Keratinocyte (primary cell): Measurements from ENCODE around the gene SH2D4B. TPM values are rescaled to one million over a fixed set of nuclear protein-coding genes. Genes with fewer than 3 reads are reported as not detected.

Source experiments
- DNase-seq: peaks from one replicate; pipeline ENCODE4 v3.0.0-alpha.2; 2011; ENCODE audit warnings: low read depth, missing footprints, low spot score
- FAIRE-seq: peaks from 2 replicates; lab custom pipeline; 2011; peaks lifted over from hg19 to GRCh38; lab: Jason Lieb, UNC
- H2AFZ ChIP-seq: 2 replicates; pipeline ENCODE4 v1.6.0; 2012; ENCODE audit warnings: low read length, control low read depth, inconsistent platforms; ENCODE audit not compliant: control insufficient read depth
- H3K27ac ChIP-seq: 2 replicates; pipeline ENCODE4 v1.5.1; 2011; ENCODE audit warnings: low read length; ENCODE audit not compliant: control insufficient read depth, insufficient read depth
- H3K27me3 ChIP-seq: 3 replicates; pipeline ENCODE4 v1.6.0; 2011; ENCODE audit warnings: low read length; ENCODE audit not compliant: control insufficient read depth, insufficient read depth; ENCODE audit errors: extremely low read depth
- H3K36me3 ChIP-seq, 2 experiments: 2 replicates in 1 of 2; 3 replicates in 1 of 2; pipeline ENCODE4 v1.5.1; 2011; ENCODE audit warnings: low read length in 2 of 2, mild to moderate bottlenecking in 1 of 2; ENCODE audit not compliant: control insufficient read depth in 2 of 2, insufficient read depth in 2 of 2; ENCODE audit errors: extremely low read depth in 1 of 2
- H3K4me1 ChIP-seq: 3 replicates; pipeline ENCODE4 v1.5.1; 2011; ENCODE audit warnings: low read length; ENCODE audit not compliant: control insufficient read depth, insufficient read depth; ENCODE audit errors: extremely low read depth
- H3K4me2 ChIP-seq: 3 replicates; pipeline ENCODE4 v1.6.0; 2011; ENCODE audit warnings: low read depth, low read length; ENCODE audit not compliant: control insufficient read depth, insufficient read depth; ENCODE audit errors: extremely low read depth
- H3K4me3 ChIP-seq, 3 experiments: fragments of 200-600 bp in 1 of 3; sonication (generic) in 1 of 3; 2 replicates in 2 of 3; 3 replicates in 1 of 3; pipeline ENCODE4 v1.5.1; 2011 to 2016; ENCODE audit warnings: low read length in 3 of 3, mild to moderate bottlenecking in 3 of 3, control low read depth in 2 of 3, inconsistent platforms in 1 of 3, low read depth in 1 of 3, mixed read lengths in 1 of 3, mixed run types in 1 of 3, moderate library complexity in 1 of 3; ENCODE audit not compliant: control insufficient read depth in 2 of 3, insufficient read depth in 2 of 3; ENCODE audit errors: extremely low read depth in 1 of 3
- H3K79me2 ChIP-seq: 2 replicates; pipeline ENCODE4 v1.6.0; 2012; ENCODE audit warnings: low read length; ENCODE audit not compliant: control insufficient read depth, insufficient read depth
- H3K9ac ChIP-seq: 3 replicates; pipeline ENCODE4 v1.6.0; 2011; ENCODE audit warnings: low read length; ENCODE audit not compliant: control insufficient read depth, insufficient read depth; ENCODE audit errors: extremely low read depth
- H3K9me1 ChIP-seq: 3 replicates; pipeline ENCODE4 v1.6.0; 2011; ENCODE audit warnings: low read length; ENCODE audit not compliant: control insufficient read depth, insufficient read depth; ENCODE audit errors: extremely low read depth
- H3K9me3 ChIP-seq: 2 replicates; pipeline ENCODE4 v1.5.1; 2012; ENCODE audit warnings: low read depth, low read length; ENCODE audit not compliant: control insufficient read depth
- H4K20me1 ChIP-seq: 3 replicates; pipeline ENCODE4 v1.6.0; 2011; ENCODE audit warnings: low read length; ENCODE audit not compliant: control insufficient read depth, insufficient read depth; ENCODE audit errors: extremely low read depth
- EZH2 ChIP-seq: IDR thresholded peaks from one replicate; pipeline ENCODE4 v1.6.1; 2012; ENCODE audit warnings: inconsistent platforms, mild to moderate bottlenecking, low read length, moderate library complexity
- dilution Hi-C: fragments of 300-500 bp; cut with MboI; formaldehyde crosslinking; loops from one replicate; pipeline ENCODE4 v1.7.0; 2020; ENCODE audit warnings: low sequenced_read_pairs; ENCODE audit not compliant: extremely low pct_ligation_motif_present
- polyA plus RNA-seq, 5 experiments: library from polyadenylated mRNA; depleted of rRNA in 3 of 5; stranded (reverse) in 3 of 5; stranded (forward) in 1 of 5; unstranded in 1 of 5; fragments of >200 nt; gene quantifications; 1 replicate in 1 of 5; 2 replicates in 3 of 5; 3 replicates in 1 of 5; pipeline versions ENCODE4 v1.2.1 to v1.2.3, GENCODE V29; 2011 to 2012; ENCODE audit warnings: missing spikeins in 2 of 5, low read depth in 1 of 5, low replicate concordance in 1 of 5
- TF ChIP-seq, protein P1 (sequence below), 3 experiments: IDR thresholded peaks in 1 of 3; conservative IDR thresholded peaks in 1 of 3; optimal IDR thresholded peaks in 1 of 3; 2 replicates in 2 of 3; 3 replicates in 1 of 3; pipeline versions ENCODE3 to v1.5.1; 2011; ENCODE audit warnings: low read length in 3 of 3, mild to moderate bottlenecking in 3 of 3, moderate library complexity in 2 of 3, control low read depth in 1 of 3, inconsistent platforms in 1 of 3; ENCODE audit not compliant: insufficient read depth in 2 of 3; ENCODE audit errors: extremely low read depth in 1 of 3

The SH2D4B gene
- polyA plus RNA-seq, 1 donor (not counting 4 experiments of a cell fraction or from before 2014, with no cell fraction given): 0.22 TPM

DNA sequence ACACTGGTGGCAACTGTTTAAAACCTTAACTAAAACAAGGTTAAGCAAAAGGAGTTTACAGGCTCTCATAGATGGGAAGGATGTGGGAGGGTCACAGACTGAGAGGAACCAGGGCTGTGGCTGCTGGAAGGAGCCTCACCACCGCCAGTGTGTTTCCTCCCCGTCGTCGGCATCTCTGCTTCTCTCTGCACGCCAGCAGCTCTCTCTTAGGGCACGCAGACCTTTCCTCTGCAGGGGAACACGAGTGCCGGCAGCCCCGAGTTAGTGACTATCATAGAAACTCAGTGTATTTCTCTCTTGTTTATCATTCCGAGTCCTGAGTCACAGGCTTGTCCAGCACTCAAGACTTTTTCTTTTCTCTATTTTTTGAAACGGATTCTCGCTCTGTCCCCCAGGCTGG is 8.1 kb upstream of the SH2D4B start:
- Histone ChIP-seq H3K4me3 (no peak overlapping the region), H3K27me3 (no peaks in the 10 kb centered on the region), H3K4me2 (no peak overlapping the region), H4K20me1 (no peaks in the 10 kb centered on the region), H3K4me1 (peaks cover 3% of the 10 kb centered on the region), H3K36me3 (no peaks in the 10 kb centered on the region), H3K9me1 (no peaks in the 10 kb centered on the region), H3K9me3 (no peaks in the 10 kb centered on the region), H3K27ac (no peak overlapping the region), H2AFZ (no peak overlapping the region), H3K9ac (no peak overlapping the region), H3K79me2 (no peaks in the 10 kb centered on the region)
- dilution Hi-C loops: no loop called here
- DNase-seq (no peak), FAIRE-seq (no peak)
- TF ChIP-seq, protein P1, sequence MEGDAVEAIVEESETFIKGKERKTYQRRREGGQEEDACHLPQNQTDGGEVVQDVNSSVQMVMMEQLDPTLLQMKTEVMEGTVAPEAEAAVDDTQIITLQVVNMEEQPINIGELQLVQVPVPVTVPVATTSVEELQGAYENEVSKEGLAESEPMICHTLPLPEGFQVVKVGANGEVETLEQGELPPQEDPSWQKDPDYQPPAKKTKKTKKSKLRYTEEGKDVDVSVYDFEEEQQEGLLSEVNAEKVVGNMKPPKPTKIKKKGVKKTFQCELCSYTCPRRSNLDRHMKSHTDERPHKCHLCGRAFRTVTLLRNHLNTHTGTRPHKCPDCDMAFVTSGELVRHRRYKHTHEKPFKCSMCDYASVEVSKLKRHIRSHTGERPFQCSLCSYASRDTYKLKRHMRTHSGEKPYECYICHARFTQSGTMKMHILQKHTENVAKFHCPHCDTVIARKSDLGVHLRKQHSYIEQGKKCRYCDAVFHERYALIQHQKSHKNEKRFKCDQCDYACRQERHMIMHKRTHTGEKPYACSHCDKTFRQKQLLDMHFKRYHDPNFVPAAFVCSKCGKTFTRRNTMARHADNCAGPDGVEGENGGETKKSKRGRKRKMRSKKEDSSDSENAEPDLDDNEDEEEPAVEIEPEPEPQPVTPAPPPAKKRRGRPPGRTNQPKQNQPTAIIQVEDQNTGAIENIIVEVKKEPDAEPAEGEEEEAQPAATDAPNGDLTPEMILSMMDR (optimal IDR thresholded peaks at IDR 0.05 in 1 of 3, IDR thresholded peaks at IDR 0.05 in 1 of 3, conservative IDR thresholded peaks at IDR 0.05 in 1 of 3; ENCODE audit: extremely low read depth in 1 of 3, insufficient read depth in 2 of 3, low read length in 3 of 3): no peak
- no peak for TF ChIP-seq EZH2

DNA sequence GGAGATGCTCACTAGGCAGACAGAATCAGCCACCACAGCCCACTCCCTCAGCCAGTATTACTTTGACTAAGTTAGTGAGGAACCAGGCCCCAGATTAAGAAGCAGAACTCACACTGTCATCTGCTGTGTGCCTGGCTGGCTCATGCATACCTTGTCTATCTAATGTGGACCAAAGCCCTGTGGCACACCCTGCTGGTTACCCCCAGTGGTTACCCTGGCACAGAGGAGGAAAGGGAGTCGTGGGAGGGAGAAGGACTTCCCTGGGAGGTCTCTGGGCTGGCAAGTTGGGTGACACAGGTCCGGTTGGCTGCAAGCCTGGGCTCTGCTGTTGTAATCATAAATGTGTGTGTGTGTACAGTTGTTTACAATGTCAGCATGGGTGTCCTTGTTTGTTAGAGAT is 7.5 kb upstream of the SH2D4B start:
- Histone ChIP-seq H4K20me1 (no peaks in the 10 kb centered on the region), H3K4me2 (no peak overlapping the region), H3K4me3 (no peak overlapping the region), H3K79me2 (no peaks in the 10 kb centered on the region), H3K27ac (no peak overlapping the region), H2AFZ (no peak overlapping the region), H3K9me1 (no peaks in the 10 kb centered on the region), H3K4me1 (peaks cover 3% of the 10 kb centered on the region), H3K9me3 (no peaks in the 10 kb centered on the region), H3K36me3 (no peaks in the 10 kb centered on the region), H3K27me3 (no peaks in the 10 kb centered on the region), H3K9ac (no peak overlapping the region)
- no peak for TF ChIP-seq EZH2
- TF ChIP-seq, protein P1 (optimal IDR thresholded peaks at IDR 0.05 in 1 of 3, IDR thresholded peaks at IDR 0.05 in 1 of 3, conservative IDR thresholded peaks at IDR 0.05 in 1 of 3; ENCODE audit: extremely low read depth in 1 of 3, insufficient read depth in 2 of 3, low read length in 3 of 3): peak; percentile 48 to 76 (median 56)
- dilution Hi-C loops: no loop called here
- FAIRE-seq: no peak
- no peak for DNase-seq
